WI38 (cell line): ENCODE results near the gene FA2H.

Experiments used
- H3K4me3 ChIP-seq: 2 replicates; pipeline ENCODE4 v1.5.1; 2011; ENCODE audit warnings: low read depth, mild to moderate bottlenecking, control low read depth, low read length
- CTCF ChIP-seq: IDR thresholded peaks from 2 replicates; pipeline ENCODE4 v1.5.1; 2012; ENCODE audit warnings: low read depth, mild to moderate bottlenecking, control low read depth, low read length

FA2H gene

GRCh38 chr16:74731853-74732477 is 42.7 kb downstream of the FA2H start:
- TF ChIP-seq CTCF, result no peak

GRCh38 chr16:74729783-74730683 is 44.6 kb downstream of the FA2H start:
- H3K4me3 ChIP-seq, result no peak overlapping the region
- TF ChIP-seq CTCF, result no peak

More at GRCh38 chr16:74731853-74732477, 42.7 kb downstream of the FA2H start:
- H3K4me3 ChIP-seq, result no peak overlapping the region

- TF ChIP-seq CTCF, result no peak
- no peak overlapping the region for H3K4me3 ChIP-seq
These were observed 46.7 kb downstream of the FA2H start for GRCh38 chr16:74727903-74728302.

- no peak overlapping the region for H3K4me3 ChIP-seq
- peak; percentile 48 for TF ChIP-seq CTCF
These were observed 47.9 kb downstream of the FA2H start for GRCh38 chr16:74726716-74727115.

- TF ChIP-seq CTCF, result no peak
These were observed 48.8 kb downstream of the FA2H start for GRCh38 chr16:74725651-74726455.

GRCh38 chr16:74724820-74725549 is 49.6 kb downstream of the FA2H start:
- peak; percentile 40; the same call in 1 of the 2 replicates for TF ChIP-seq CTCF
- H3K4me3 ChIP-seq, result no peak overlapping the region

More at GRCh38 chr16:74725651-74726455, 48.8 kb downstream of the FA2H start:
- H3K4me3 ChIP-seq, result no peak overlapping the region
